Neural progenitor cell (in vitro differentiated cells): Measurements from ENCODE around the gene MPPED1. TPM values are rescaled to one million over a fixed set of nuclear protein-coding genes. Genes with fewer than 3 reads are reported as not detected.

Source experiments
- DNase-seq: peaks from one replicate; pipeline ENCODE4 v3.0.0-alpha.2; 2016; ENCODE audit warnings: low spot score
- H2AFZ ChIP-seq: fragments of 200-600 bp; sonication (generic); replicated peaks from 2 replicates; pipeline ENCODE4 v1.6.1; 2016; ENCODE audit warnings: antibody characterized with exemption
- H3F3A ChIP-seq: fragments of 200-600 bp; sonication (generic); 2 replicates; pipeline ENCODE4 v1.6.1; 2016; ENCODE audit warnings: antibody characterized with exemption, low read depth
- H3K27ac ChIP-seq: fragments of 200-600 bp; sonication (generic); 2 replicates; pipeline ENCODE4 v1.5.1; 2016; ENCODE audit warnings: mild to moderate bottlenecking
- H3K27me3 ChIP-seq: fragments of 200-600 bp; sonication (generic); 2 replicates; pipeline ENCODE4 v1.6.1; 2016; ENCODE audit warnings: mild to moderate bottlenecking, moderate library complexity
- H3K36me3 ChIP-seq: fragments of 200-600 bp; sonication (generic); 2 replicates; pipeline ENCODE4 v1.5.1; 2016
- H3K4me1 ChIP-seq: fragments of 200-600 bp; sonication (generic); 2 replicates; pipeline ENCODE4 v1.6.1; 2016; ENCODE audit warnings: mixed run types
- H3K4me2 ChIP-seq: fragments of 200-600 bp; sonication (generic); 2 replicates; pipeline ENCODE4 v1.6.1; 2016
- H3K4me3 ChIP-seq: fragments of 200-600 bp; sonication (generic); 2 replicates; pipeline ENCODE4 v1.5.1; 2016
- H3K79me2 ChIP-seq: fragments of 200-600 bp; sonication (generic); 2 replicates; pipeline ENCODE4 v1.6.1; 2016; ENCODE audit warnings: low read depth
- H3K9ac ChIP-seq: fragments of 200-600 bp; sonication (generic); 2 replicates; pipeline ENCODE4 v1.6.1; 2016
- H3K9me3 ChIP-seq: fragments of 200-600 bp; sonication (generic); 2 replicates; pipeline ENCODE4 v1.5.1; 2016; ENCODE audit warnings: low read depth
- H4K20me1 ChIP-seq: fragments of 200-600 bp; sonication (generic); 2 replicates; pipeline ENCODE4 v1.6.1; 2016; ENCODE audit warnings: low read depth
- H3K27ac Mint-ChIP-seq: 3 replicates; pipeline ENCODE4 v1.8.0; 2021; ENCODE audit warnings: mixed read lengths
- H3K27me3 Mint-ChIP-seq: 2 replicates; pipeline ENCODE4 v1.8.0; 2022; ENCODE audit warnings: low read depth, mild to moderate bottlenecking, inconsistent platforms, moderate library complexity, mixed read lengths; ENCODE audit not compliant: insufficient read depth
- H3K36me3 Mint-ChIP-seq: 3 replicates; pipeline ENCODE4 v1.8.0; 2021; ENCODE audit warnings: mixed read lengths
- H3K4me1 Mint-ChIP-seq: 3 replicates; pipeline ENCODE4 v1.8.0; 2021; ENCODE audit warnings: mixed read lengths
- H3K4me3 Mint-ChIP-seq: 3 replicates; pipeline ENCODE4 v1.8.0; 2021; ENCODE audit warnings: mild to moderate bottlenecking, moderate library complexity, mixed read lengths
- H3K9me3 Mint-ChIP-seq: 3 replicates; pipeline ENCODE4 v1.8.0; 2020; ENCODE audit warnings: mixed read lengths
- EZH2 ChIP-seq: fragments of 200-600 bp; sonication (generic); IDR thresholded peaks from 2 replicates; pipeline ENCODE4 v1.6.1; 2017; ENCODE audit warnings: antibody characterized with exemption, mild to moderate bottlenecking, moderate library complexity
- EZH2phosphoT487 ChIP-seq: fragments of 200-600 bp; sonication (generic); IDR thresholded peaks from 2 replicates; pipeline ENCODE4 v1.6.1; 2017; ENCODE audit warnings: antibody characterized with exemption
- total RNA-seq: library from RNA; depleted of rRNA; stranded (reverse); fragments of >200 nt; gene quantifications from 2 replicates; pipeline ENCODE4 v1.2.3, GENCODE V29; 2015; ENCODE audit warnings: low replicate concordance
- TF ChIP-seq, protein P1 (sequence below): fragments of 200-600 bp; sonication (generic); IDR thresholded peaks from 2 replicates; pipeline ENCODE4 v1.5.1; 2017; ENCODE audit warnings: antibody characterized with exemption, mild to moderate bottlenecking

MPPED1 gene
- total RNA-seq, 1 donor from 2014 or later: 2.0 TPM

DNA sequence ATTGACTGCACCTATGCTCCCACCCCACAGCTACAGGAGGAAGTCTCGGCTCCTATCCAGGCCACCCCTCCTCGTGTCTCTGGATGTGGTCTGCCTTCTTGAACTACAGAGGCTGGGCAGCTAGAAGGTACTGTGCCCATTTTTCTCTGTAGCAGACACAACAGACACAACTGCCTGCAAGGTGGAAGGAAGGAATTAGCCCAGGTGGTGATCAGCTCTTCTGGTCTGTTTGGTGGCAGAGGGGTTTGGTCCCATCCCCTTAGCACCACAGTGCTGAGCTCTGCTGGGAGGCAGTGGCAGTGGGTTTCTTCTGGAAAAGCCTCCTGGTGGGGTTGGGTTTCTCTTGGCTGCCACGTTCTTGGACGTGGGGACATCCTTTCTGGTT is 132.5 kb downstream of the MPPED1 start:
- Histone ChIP-seq H3K79me2 (no peaks in the 10 kb centered on the region), H2AFZ (no peak overlapping the region), H3K27ac (no peak overlapping the region), H3K4me1 (no peaks in the 10 kb centered on the region), H3F3A (no peaks in the 10 kb centered on the region), H4K20me1 (no peaks in the 10 kb centered on the region), H3K36me3 (no peaks in the 10 kb centered on the region), H3K9me3 (no peaks in the 10 kb centered on the region), H3K9ac (no peak overlapping the region), H3K4me2 (no peak overlapping the region), H3K4me3 (no peak overlapping the region), H3K27me3 (no peaks in the 10 kb centered on the region)
- TF ChIP-seq, protein P1, sequence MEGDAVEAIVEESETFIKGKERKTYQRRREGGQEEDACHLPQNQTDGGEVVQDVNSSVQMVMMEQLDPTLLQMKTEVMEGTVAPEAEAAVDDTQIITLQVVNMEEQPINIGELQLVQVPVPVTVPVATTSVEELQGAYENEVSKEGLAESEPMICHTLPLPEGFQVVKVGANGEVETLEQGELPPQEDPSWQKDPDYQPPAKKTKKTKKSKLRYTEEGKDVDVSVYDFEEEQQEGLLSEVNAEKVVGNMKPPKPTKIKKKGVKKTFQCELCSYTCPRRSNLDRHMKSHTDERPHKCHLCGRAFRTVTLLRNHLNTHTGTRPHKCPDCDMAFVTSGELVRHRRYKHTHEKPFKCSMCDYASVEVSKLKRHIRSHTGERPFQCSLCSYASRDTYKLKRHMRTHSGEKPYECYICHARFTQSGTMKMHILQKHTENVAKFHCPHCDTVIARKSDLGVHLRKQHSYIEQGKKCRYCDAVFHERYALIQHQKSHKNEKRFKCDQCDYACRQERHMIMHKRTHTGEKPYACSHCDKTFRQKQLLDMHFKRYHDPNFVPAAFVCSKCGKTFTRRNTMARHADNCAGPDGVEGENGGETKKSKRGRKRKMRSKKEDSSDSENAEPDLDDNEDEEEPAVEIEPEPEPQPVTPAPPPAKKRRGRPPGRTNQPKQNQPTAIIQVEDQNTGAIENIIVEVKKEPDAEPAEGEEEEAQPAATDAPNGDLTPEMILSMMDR: no peak
- Mint-ChIP-seq H3K36me3 (no peaks in the 10 kb centered on the region), H3K27ac (no peak overlapping the region), H3K27me3 (peaks cover 10% of the 10 kb centered on the region), H3K4me3 (no peak overlapping the region), H3K4me1 (peaks cover 11% of the 10 kb centered on the region), H3K9me3 (no peaks in the 10 kb centered on the region)
- DNase-seq: no peak

DNA sequence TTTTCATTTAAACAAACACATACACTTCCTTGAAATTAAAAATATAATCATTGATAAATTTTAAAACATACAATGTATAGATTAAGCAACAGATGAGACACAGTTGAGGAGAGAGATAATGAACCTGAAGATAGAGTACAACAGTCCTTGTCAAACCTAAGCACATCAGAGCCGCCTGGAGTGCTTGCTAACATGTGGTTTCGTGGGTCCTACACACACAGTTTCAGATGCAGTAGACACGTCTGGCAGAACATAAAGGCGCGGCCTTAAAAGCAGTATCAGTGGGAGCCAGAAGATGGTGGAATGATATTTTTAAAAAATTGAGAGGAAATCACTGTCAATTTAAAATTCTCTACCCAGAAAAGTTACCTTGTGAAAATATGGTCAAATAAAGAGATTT is 134.4 kb downstream of the MPPED1 start:
- H3K4me3 Mint-ChIP-seq: no peak overlapping the region
- H3K27ac Mint-ChIP-seq: no peak overlapping the region
- H3K27me3 Mint-ChIP-seq: peaks cover 6% of the 10 kb centered on the region

DNA sequence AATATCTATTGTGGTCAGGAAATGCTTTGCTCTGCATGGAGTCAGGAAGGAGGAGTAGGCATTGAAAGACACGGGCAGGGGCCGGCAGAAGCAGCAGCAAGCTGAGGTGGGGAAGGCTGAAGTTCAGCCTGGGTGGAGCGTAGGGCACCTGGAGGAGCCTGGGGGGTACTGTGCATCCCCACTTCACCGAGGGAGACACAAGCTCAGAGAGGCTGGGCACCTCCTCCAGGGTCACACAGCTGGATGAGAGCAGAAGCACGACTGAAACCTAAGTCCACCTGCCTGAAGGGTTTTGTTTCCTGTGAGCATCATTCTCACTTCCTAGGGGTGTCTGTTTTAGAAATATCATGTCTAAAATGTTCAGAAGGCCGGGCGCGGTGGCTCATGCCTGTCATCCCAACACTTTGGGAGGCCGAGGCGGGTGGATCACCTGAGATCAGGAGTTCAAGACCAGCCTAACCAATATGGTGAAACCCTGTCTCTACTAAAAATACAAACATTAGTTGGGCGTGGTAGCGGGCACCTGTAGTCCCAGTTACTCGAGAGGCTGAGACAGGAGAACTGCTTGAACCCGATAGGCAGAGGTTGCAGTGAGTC is 138.3 kb downstream of the MPPED1 start:
- no peaks in the 10 kb centered on the region for H3K27me3 Mint-ChIP-seq
- H3K27ac Mint-ChIP-seq: peak overlapping the region; percentile 5
- TF ChIP-seq EZH2phosphoT487: no peak
- TF ChIP-seq, protein P1: no peak
- no peak for TF ChIP-seq EZH2
- H3K36me3 Mint-ChIP-seq: peaks cover 5% of the 10 kb centered on the region
- H3K9me3 ChIP-seq: no peaks in the 10 kb centered on the region
- no peaks in the 10 kb centered on the region for H3K36me3 ChIP-seq
- no peaks in the 10 kb centered on the region for H3K4me1 ChIP-seq
- H3K4me2 ChIP-seq: no peak overlapping the region
- H3K27me3 ChIP-seq: no peaks in the 10 kb centered on the region
- no peak overlapping the region for H3K4me3 ChIP-seq
- no peaks in the 10 kb centered on the region for H3K79me2 ChIP-seq
- no peak overlapping the region for H3K4me3 Mint-ChIP-seq
- no peak overlapping the region for H2AFZ ChIP-seq
- H3K9me3 Mint-ChIP-seq: peaks cover 17% of the 10 kb centered on the region
- no peak for DNase-seq
- H3K27ac ChIP-seq: no peak overlapping the region
- H3K4me1 Mint-ChIP-seq: peaks cover 4% of the 10 kb centered on the region
- no peak overlapping the region for H3K9ac ChIP-seq
- no peaks in the 10 kb centered on the region for H4K20me1 ChIP-seq
- no peaks in the 10 kb centered on the region for H3F3A ChIP-seq

More for the DNA sequence above, 134.4 kb downstream of the MPPED1 start:
- Histone ChIP-seq H3K79me2 (no peaks in the 10 kb centered on the region), H3K36me3 (no peaks in the 10 kb centered on the region), H3K4me1 (no peaks in the 10 kb centered on the region), H3K27me3 (no peaks in the 10 kb centered on the region), H3K4me3 (no peak overlapping the region), H3F3A (no peaks in the 10 kb centered on the region), H4K20me1 (no peaks in the 10 kb centered on the region), H3K9ac (no peak overlapping the region), H2AFZ (no peak overlapping the region), H3K27ac (no peak overlapping the region), H3K9me3 (no peaks in the 10 kb centered on the region), H3K4me2 (no peak overlapping the region)
- H3K36me3 Mint-ChIP-seq: no peaks in the 10 kb centered on the region
- TF ChIP-seq EZH2 (no peak), EZH2phosphoT487 (no peak)
- TF ChIP-seq, protein P1: no peak
- peaks cover 7% of the 10 kb centered on the region for H3K4me1 Mint-ChIP-seq
- no peaks in the 10 kb centered on the region for H3K9me3 Mint-ChIP-seq
- DNase-seq: no peak
